Esophagus muscularis mucosa (tissue), 2 donors: Measurements from ENCODE around the gene RRBP1.

Experiments
- EP300 ChIP-seq: sonication (generic); formaldehyde crosslinking; IDR thresholded peaks from one replicate; pipeline ENCODE4 v1.6.1; 2017; ENCODE audit warnings: antibody characterized with exemption
- POLR2A ChIP-seq: fragments of 450-650 bp; IDR thresholded peaks from one replicate; pipeline ENCODE4 v1.6.1; 2017; ENCODE audit warnings: antibody characterized with exemption, moderate library complexity, mild to moderate bottlenecking, low read depth

GRCh38 chr20:17665756-17666155 lies 16.3 kb downstream of the RRBP1 start:
- TF ChIP-seq EP300 (no peak), POLR2A (no peak)
